CD4-positive, alpha-beta T cell (primary cell): ENCODE data around the gene CFB. TPM values are rescaled to one million over a fixed set of nuclear protein-coding genes. Genes with fewer than 3 reads are reported as not detected.

Source experiments
- ATAC-seq: fragments of 200-7000 bp; cut with Tn5 transposase; one replicate; pipeline ENCODE4 v1.10.0; 2022; ENCODE audit warnings: mild to moderate bottlenecking; ENCODE audit not compliant: poor library complexity
- CTCF ChIA-PET: fragments of 350-600 bp; sonication (Branson Sonifier 250); formaldehyde crosslinking; loops from one replicate; lab custom pipeline; 2021; ENCODE audit warnings: antibody characterized with exemption, inconsistent platforms; lab: Charles Lee
- POLR2A ChIA-PET: fragments of 350-600 bp; sonication (Branson Sonifier 250); formaldehyde crosslinking; loops from one replicate; lab custom pipeline; 2021; ENCODE audit warnings: antibody characterized with exemption, inconsistent platforms; lab: Charles Lee
- DNase-seq, 14 experiments: peaks; one replicate each; pipeline ENCODE4 v3.0.0-alpha.2; 2013 to 2020; ENCODE audit warnings: mixed read lengths in 2 of 14
- H3K27ac ChIP-seq, 2 donors: one replicate each; pipeline versions ENCODE4 v1.5.1 to v1.7.0; 2013; ENCODE audit warnings: low read length in 2 of 2, low read depth in 1 of 2, mild to moderate bottlenecking in 1 of 2
- H3K27me3 ChIP-seq, 2 experiments: 1 replicate in 1 of 2; 2 replicates in 1 of 2; pipeline versions ENCODE4 v1.6.1 to v1.7.0; 2013; ENCODE audit warnings: low read length in 2 of 2, control low read depth in 1 of 2, mild to moderate bottlenecking in 1 of 2, moderate library complexity in 1 of 2; ENCODE audit not compliant: insufficient read depth in 2 of 2, control insufficient read depth in 1 of 2
- H3K36me3 ChIP-seq: one replicate; pipeline ENCODE4 v1.6.1; 2013; ENCODE audit warnings: low read length, control low read depth; ENCODE audit not compliant: insufficient read depth
- H3K4me1 ChIP-seq: one replicate; pipeline ENCODE4 v1.6.1; 2013; ENCODE audit warnings: low read length, control low read depth; ENCODE audit not compliant: insufficient read depth
- H3K4me3 ChIP-seq: one replicate; pipeline ENCODE4 v1.5.1; 2013; ENCODE audit warnings: mild to moderate bottlenecking, low read length, moderate library complexity
- H3K9me3 ChIP-seq, 2 experiments: 1 replicate in 1 of 2; 2 replicates in 1 of 2; pipeline versions ENCODE4 v1.6.1 to v1.7.0; 2013; ENCODE audit warnings: low read length in 2 of 2, mild to moderate bottlenecking in 2 of 2, control low read depth in 1 of 2, moderate library complexity in 1 of 2; ENCODE audit not compliant: control insufficient read depth in 1 of 2, insufficient read depth in 1 of 2
- H3K27ac Mint-ChIP-seq: one replicate; pipeline ENCODE4 v1.8.0; 2020; ENCODE audit warnings: mixed read lengths
- H3K27me3 Mint-ChIP-seq: one replicate; pipeline ENCODE4 v1.8.0; 2021; ENCODE audit warnings: mixed read lengths
- H3K36me3 Mint-ChIP-seq: one replicate; pipeline ENCODE4 v1.8.0; 2021; ENCODE audit warnings: low read depth, mixed read lengths
- H3K4me1 Mint-ChIP-seq: one replicate; pipeline ENCODE4 v1.8.0; 2021; ENCODE audit warnings: low read depth, mixed read lengths
- H3K4me3 Mint-ChIP-seq: one replicate; pipeline ENCODE4 v1.8.0; 2020; ENCODE audit warnings: mild to moderate bottlenecking, mixed read lengths
- H3K9me3 Mint-ChIP-seq: one replicate; pipeline ENCODE4 v1.8.0; 2020; ENCODE audit warnings: mixed read lengths
- CTCF ChIP-seq: fragments of 200-600 bp; IDR thresholded peaks from one replicate; pipeline ENCODE4 v1.8.0; 2022; ENCODE audit warnings: antibody characterized with exemption, mild to moderate bottlenecking
- intact Hi-C, 2 experiments: fragments of 100-400 bp; cut with DNase I in 1 of 2; cut with micrococcal nuclease in 1 of 2; formaldehyde crosslinking; loops; one replicate each; pipeline versions ENCODE4 v1.15.1 to v1.9.0; 2023 to 2025; cut with DNase I, micrococcal nuclease
- total RNA-seq, 174 experiments: library from RNA in 2 of 174; stranded (reverse) in 2 of 174; gene quantifications; one replicate each; pipeline ENCODE4 v1.2.3 and lab custom pipeline; 2021 to 2026

CFB gene
- total RNA-seq, 2 experiments from 2014 or later = 1.5 to 2.2 TPM

- H3K36me3 ChIP-seq = peaks cover 63% of the 10 kb centered on the region
- peak in 1 of 14 experiments; percentile 31 for DNase-seq
Measured at GRCh38 chr6:31968791-31969711, 23.2 kb downstream of the CFB start.

GRCh38 chr6:31969712-31970603 lies 24.1 kb downstream of the CFB start:
- ChIA-PET POLR2A (interaction anchor here (0.5 to 6.7 kb wide), 2 partner anchors 12 to 124 kb away, joined by 3 to 102 read pairs; partner anchors contain the start of genes NELFE and SKIC2), CTCF (interaction anchor here (0.6 kb wide), 1 partner anchor 140 kb away, joined by 4 read pairs; no protein-coding TSS in a partner anchor)
- H3K27ac Mint-ChIP-seq = peak overlapping the region; percentile 100
- intact Hi-C loops = loop anchor here in 1 of 2 experiments (10.0 kb wide), 2 partner anchors 205 to 815 kb away; partner anchors contain the start of genes AGPAT1, CCHCR1, RNF5 and TCF19
- H3K9me3 Mint-ChIP-seq = no peaks in the 10 kb centered on the region
- H3K27ac ChIP-seq = peak overlapping the region in 1 of 2 donors; percentile 3
- peak in 1 of 14 experiments; percentile 33 for DNase-seq
- ATAC-seq = no peak
- H3K27me3 Mint-ChIP-seq = peaks cover 6% of the 10 kb centered on the region
- H3K4me3 Mint-ChIP-seq = peak overlapping the region; percentile 49
- TF ChIP-seq CTCF = no peak
- no peak overlapping the region for H3K4me3 ChIP-seq
- H3K36me3 Mint-ChIP-seq = peaks cover 82% of the 10 kb centered on the region
- H3K9me3 ChIP-seq = no peaks in the 10 kb centered on the region
- no peaks in the 10 kb centered on the region for H3K27me3 ChIP-seq
- peaks cover 32% of the 10 kb centered on the region for H3K4me1 ChIP-seq
- peaks cover 56% of the 10 kb centered on the region for H3K36me3 ChIP-seq
- peaks cover 34% of the 10 kb centered on the region for H3K4me1 Mint-ChIP-seq

More at GRCh38 chr6:31968791-31969711, 23.2 kb downstream of the CFB start:
- TF ChIP-seq CTCF = no peak
- peak overlapping the region; percentile 49 for H3K4me3 Mint-ChIP-seq
- no peak for ATAC-seq
- no peaks in the 10 kb centered on the region for H3K9me3 ChIP-seq
- ChIA-PET CTCF (no interaction called here), POLR2A (interaction anchor here (6.7 kb wide), 1 partner anchor 11 kb away, joined by 102 read pairs; the partner anchor contains the start of genes NELFE and SKIC2)
- peak overlapping the region; percentile 100 for H3K27ac Mint-ChIP-seq
- H3K27me3 Mint-ChIP-seq = peaks cover 6% of the 10 kb centered on the region
- intact Hi-C loops = no loop called here
- H3K27ac ChIP-seq = no peak overlapping the region
- peaks cover 32% of the 10 kb centered on the region for H3K4me1 ChIP-seq
- H3K27me3 ChIP-seq = no peaks in the 10 kb centered on the region
- H3K4me1 Mint-ChIP-seq = peaks cover 34% of the 10 kb centered on the region
- H3K4me3 ChIP-seq = no peak overlapping the region
- peaks cover 87% of the 10 kb centered on the region for H3K36me3 Mint-ChIP-seq
- H3K9me3 Mint-ChIP-seq = no peaks in the 10 kb centered on the region
